GM19455 (cell line): ENCODE results near the gene USP33.
"Not testable (repeated sequence)": the region's sequence is repeated elsewhere in the genome, so short reads cannot be mapped to it uniquely, and the experiment has no call there.

Experiments
- ATAC-seq: cut with Tn5 transposase; IDR thresholded peaks from one replicate; pipeline ENCODE4 v1.9.1; 2021; ENCODE audit not compliant: unreplicated experiment

USP33 gene

GRCh38 chr1:77673030-77673429 is 86.6 kb downstream of the USP33 start:
- ATAC-seq, result no peak

DNA sequence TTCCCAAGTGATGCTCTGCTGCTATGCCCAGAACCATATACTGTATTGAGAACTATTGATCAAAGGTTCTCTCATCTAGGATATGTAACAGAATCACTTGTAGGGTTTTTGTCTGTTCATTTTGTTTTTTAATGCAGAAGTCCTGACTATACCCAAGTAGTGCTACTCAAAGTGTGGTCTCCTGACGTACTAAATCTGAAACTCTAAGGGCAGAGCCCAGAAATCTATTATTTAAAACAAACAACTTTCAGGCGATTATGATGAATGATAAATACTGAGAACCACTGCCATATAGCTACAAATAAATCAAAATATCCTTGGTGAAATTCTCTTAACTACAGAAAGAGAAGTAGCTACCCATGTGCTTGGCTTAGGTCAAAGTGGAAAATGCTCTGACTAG is 87.3 kb downstream of the USP33 start:
- no peak for ATAC-seq

GRCh38 chr1:77671836-77672235 is 87.8 kb downstream of the USP33 start:
- ATAC-seq, result no peak

DNA sequence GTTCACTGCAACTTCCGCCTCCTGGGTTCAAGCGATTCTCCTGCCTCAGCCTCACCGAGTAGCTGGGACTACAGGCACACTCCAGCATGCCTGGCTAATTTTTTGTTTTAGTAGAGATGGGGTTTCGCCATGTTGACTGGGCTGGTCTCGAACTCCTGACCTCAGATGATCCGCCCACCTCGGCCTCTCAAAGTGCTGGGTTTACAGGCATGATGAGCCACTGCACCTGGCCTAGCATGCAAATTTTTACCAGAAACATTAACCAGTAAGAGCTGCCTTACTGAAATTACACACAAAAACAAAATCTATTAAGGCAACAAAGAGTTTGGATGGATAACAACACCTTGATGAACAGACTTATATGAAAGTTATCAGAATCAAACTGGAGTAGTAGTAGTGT is 89.3 kb downstream of the USP33 start:
- no peak for ATAC-seq

GRCh38 chr1:77668924-77669449 is 90.7 kb downstream of the USP33 start:
- no peak for ATAC-seq

DNA sequence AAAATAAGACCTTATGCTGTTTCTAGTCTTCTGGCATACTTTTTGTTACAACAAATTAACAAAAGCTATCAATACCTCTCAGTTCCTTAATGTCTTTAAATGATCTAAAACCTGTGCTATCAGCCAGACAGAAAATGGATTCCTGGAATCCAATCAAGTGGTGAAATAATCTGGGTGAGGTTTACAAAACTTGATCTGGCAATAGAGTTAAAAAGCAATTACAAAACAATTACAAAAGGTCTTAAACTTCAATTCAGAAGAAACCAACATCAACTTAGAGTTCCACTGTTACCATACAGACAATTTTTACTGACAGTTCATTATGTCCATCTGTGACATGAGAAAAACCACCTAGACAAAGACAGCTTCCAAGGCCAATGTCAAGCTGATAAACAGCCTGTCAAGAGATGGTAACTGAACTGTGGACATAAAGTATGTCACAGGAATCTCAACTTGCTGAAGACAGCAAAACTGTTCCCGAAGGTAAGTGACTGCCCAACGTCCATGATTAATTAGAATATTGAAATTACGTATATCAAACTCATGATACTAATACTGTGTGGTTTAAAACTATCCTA is 94.6 kb downstream of the USP33 start:
- no peak for ATAC-seq

DNA sequence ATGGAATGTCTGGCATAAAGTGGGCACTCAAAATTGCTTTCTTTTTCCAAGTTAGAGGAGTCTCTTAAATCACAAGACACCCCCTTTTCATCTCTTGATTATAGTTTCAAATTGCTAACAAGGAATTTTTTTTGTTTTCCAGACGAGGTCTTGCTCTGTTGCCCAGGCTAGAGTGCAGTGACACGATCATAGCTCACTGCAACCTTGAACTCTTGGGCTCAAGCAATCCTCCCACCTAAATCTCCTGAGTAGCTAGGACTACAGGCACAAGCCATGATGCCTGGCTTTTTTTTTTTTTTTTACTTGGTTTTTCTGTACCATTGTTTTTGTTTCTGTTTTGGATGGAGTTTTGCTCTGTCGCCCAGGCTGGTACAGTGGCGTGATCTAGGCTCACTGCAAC is 98.0 kb downstream of the USP33 start:
- ATAC-seq, result no peak

DNA sequence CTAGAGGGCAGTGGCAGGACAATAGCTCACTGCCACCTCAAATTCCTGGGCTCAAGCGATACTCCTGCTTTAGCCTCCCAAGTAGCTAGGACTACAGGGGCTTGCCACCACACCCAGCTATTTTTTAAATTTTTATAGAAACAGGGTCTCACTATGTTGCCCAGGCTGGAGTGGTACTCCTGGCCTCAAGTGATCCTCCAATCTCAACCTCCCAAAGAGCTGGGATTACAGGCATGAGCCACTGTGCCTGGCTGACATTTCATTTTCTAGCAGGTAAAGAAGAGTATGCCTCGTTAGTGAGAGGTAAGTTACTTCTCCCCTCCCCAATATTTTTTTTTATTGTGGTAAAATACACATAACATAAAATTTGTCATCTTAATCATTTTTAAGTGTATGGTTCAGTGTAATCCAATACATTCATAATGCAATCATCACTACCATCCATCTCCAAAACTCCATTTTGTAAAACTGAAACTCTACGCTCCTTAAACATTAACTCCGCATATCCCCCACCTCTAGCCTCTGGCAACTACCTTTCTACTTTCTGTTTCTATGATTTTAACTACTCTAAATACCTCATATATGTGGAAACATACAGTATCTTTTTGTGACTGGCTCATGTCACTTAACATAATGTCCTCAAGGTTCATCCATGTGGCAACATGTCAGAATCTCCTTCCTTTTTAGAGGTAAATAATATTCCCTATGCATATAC is 99.6 kb downstream of the USP33 start:
- ATAC-seq, result no peak

- ATAC-seq, result no peak
These were observed 101.4 kb downstream of the USP33 start for GRCh38 chr1:77658271-77658670.

- no peak for ATAC-seq
These were observed 104.1 kb downstream of the USP33 start for GRCh38 chr1:77655431-77655974.

DNA sequence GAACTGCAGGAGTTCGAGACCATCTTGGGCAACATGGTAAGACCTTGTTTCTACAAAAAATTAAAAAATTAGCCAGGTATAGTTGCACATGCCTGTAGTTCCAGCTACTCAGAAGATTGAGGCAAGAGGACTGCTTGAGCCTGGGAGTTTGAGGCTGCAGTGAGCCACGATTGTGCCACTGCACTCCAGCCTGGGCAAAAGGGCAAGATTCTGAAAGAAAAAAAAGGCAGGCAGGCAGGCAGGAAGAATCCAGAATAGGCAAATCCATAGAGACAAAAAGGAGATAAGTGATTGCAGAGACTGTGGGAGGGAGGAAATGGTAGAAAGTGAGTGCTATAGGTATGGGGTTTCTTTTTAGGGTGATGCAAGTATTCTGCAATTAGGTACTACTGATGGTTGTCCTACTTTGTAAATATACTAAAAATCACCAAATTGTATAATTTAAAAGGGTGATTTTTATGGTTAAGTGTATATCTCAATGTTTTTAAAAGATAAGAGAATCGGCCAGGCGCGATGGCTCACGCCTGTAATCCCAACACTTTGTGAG is 106.6 kb downstream of the USP33 start:
- ATAC-seq, result no peak

- ATAC-seq, result no peak
These were observed 107.4 kb downstream of the USP33 start for GRCh38 chr1:77652268-77652667.

GRCh38 chr1:77649127-77649526 is 110.5 kb downstream of the USP33 start:
- no peak for ATAC-seq

DNA sequence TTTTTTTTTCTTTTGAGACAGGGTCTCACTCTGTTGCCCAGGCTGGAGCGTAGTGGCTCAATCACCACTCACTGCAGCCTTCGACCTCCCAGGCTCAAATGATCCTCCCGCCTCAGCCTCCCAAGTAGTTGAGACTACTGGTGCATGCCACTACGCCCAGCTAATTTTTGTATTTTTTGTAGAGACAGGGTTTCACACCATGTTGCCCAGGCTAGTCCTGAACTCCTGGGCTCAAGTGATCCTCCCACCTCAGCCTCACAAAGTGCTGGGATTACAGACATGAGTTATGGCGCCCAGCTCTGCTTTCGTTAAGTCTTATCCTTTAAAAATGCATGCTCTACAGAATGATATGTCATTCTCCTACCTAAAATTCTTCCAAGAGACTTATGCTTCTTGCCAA is 113.4 kb downstream of the USP33 start:
- ATAC-seq, result not testable (repeated sequence)
